Stomach (tissue), 9 donors: ENCODE results near the gene PARS2. TPM values are rescaled to one million over a fixed set of nuclear protein-coding genes. Genes with fewer than 3 reads are reported as not detected.

Experiments used
- DNase-seq, 2 donors: peaks; one replicate each; pipeline versions ENCODE4 v3.0.0 to v3.0.0-alpha.2; 2013 to 2019
- H3K27ac ChIP-seq, 5 donors: fragments of 200-600 bp in 4 of 5; sonication (generic) in 4 of 5; one replicate each; pipeline ENCODE4 v1.5.1; 2013 to 2019; ENCODE audit warnings: mild to moderate bottlenecking in 1 of 5, moderate library complexity in 1 of 5
- H3K27me3 ChIP-seq, 3 donors: fragments of 200-600 bp; sonication (generic); one replicate each; pipeline ENCODE4 v1.5.1; 2017 to 2019; ENCODE audit warnings: mixed run types in 1 of 3
- H3K36me3 ChIP-seq, 4 donors: fragments of 200-600 bp; sonication (generic); 1 replicate in 3 of 4; 2 replicates in 1 of 4; pipeline ENCODE4 v1.5.1; 2016 to 2019
- H3K4me1 ChIP-seq, 4 donors: fragments of 200-600 bp; sonication (generic); one replicate each; pipeline ENCODE4 v1.5.1; 2016 to 2019
- H3K4me3 ChIP-seq, 4 donors: fragments of 200-600 bp; sonication (generic) in 3 of 4; one replicate each; pipeline ENCODE4 v1.5.1; 2016 to 2019; ENCODE audit warnings: mild to moderate bottlenecking in 1 of 4
- H3K9me3 ChIP-seq, 4 donors: fragments of 200-600 bp; sonication (generic); one replicate each; pipeline ENCODE4 v1.5.1; 2016 to 2019
- CTCF ChIP-seq, 7 experiments: fragments of 450-650 bp in 4 of 7; fragments of 200-600 bp in 3 of 7; sonication (generic) in 3 of 7; IDR thresholded peaks; one replicate each; pipeline ENCODE4 v1.5.1; 2016 to 2019; ENCODE audit warnings: antibody characterized with exemption in 7 of 7, control low read depth in 2 of 7, mild to moderate bottlenecking in 1 of 7
- EP300 ChIP-seq: sonication (generic); formaldehyde crosslinking; IDR thresholded peaks from one replicate; pipeline ENCODE4 v1.6.1; 2017; ENCODE audit warnings: antibody characterized with exemption
- POLR2A ChIP-seq, 4 donors: fragments of 450-650 bp; IDR thresholded peaks; one replicate each; pipeline ENCODE4 v1.6.1; 2016; ENCODE audit warnings: antibody characterized with exemption in 4 of 4, control low read depth in 2 of 4, mild to moderate bottlenecking in 1 of 4, moderate library complexity in 1 of 4
- POLR2AphosphoS5 ChIP-seq, 3 donors: sonication (generic); formaldehyde crosslinking; IDR thresholded peaks; one replicate each; pipeline ENCODE4 v1.6.1; 2016; ENCODE audit warnings: antibody characterized with exemption in 3 of 3
- WGBS, 5 donors: extraction: QIAGEN DNeasy Blood & Tissue Kit in 3 of 5; methylation state at CpG; one replicate each; pipeline versions ENCODE4 v1.1.5 to v1.1.7; 2013 to 2018; 5-methylcytosine and 5-hydroxymethylcytosine counted together
- intact Hi-C: fragments of 100-400 bp; cut with DNase I; formaldehyde crosslinking; loops from one replicate; pipeline ENCODE4 v1.15.1; 2023; ENCODE audit warnings: low total_unique reads
- polyA plus RNA-seq, 3 donors: library from polyadenylated mRNA; stranded (reverse); fragments of 200-250 nt; gene quantifications; one replicate each; pipeline ENCODE4 v1.2.3, GENCODE V29; 2013
- total RNA-seq, 5 donors: library from RNA; depleted of rRNA; stranded (reverse); fragments of >200 nt; gene quantifications; one replicate each; pipeline versions ENCODE4 v1.1.0 to v1.2.3, GENCODE V29; 2014 to 2016
- donor health status: healthy with polysubstance abuse.
- donor health status: Bipolar disorder and iron deficiency.
- donor health status: healthy.

The PARS2 gene
- total and polyA plus RNA-seq, 8 donors, result 0.29 to 3.6 (median 1.8) TPM; not detected in 1

GRCh38 chr1:54811739-54812655, 47.7 kb upstream of the PARS2 start:
- WGBS, 5 donors, result 84 to 90% (median 86%) methylated on average over 12 to 18 of the region's 18 CpGs
- H3K27ac ChIP-seq, result no peak overlapping the region
- intact Hi-C loops, result loop anchor here (5.0 kb wide), 1 partner anchor 140 kb away; no protein-coding TSS in a partner anchor
- peak in 1 of 2 donors; percentile 23 for DNase-seq
- no peaks in the 10 kb centered on the region for H3K9me3 ChIP-seq
- H3K27me3 ChIP-seq, result no peaks in the 10 kb centered on the region
- H3K4me1 ChIP-seq, result peaks cover 0 to 12% (median 3%) of the 10 kb centered on the region in 4 donors
- no peak overlapping the region for H3K4me3 ChIP-seq
- TF ChIP-seq CTCF (IDR thresholded peaks at IDR 0.05) (no peak), POLR2A (IDR thresholded peaks at IDR 0.05) (no peak)
- H3K36me3 ChIP-seq, result no peaks in the 10 kb centered on the region

- 79 to 95% (median 88%) methylated on average over 5 of the region's 5 CpGs for WGBS, 5 donors
- no peaks in the 10 kb centered on the region for H3K9me3 ChIP-seq
- intact Hi-C loops, result loop anchor here (5.0 kb wide), 1 partner anchor 139 kb away; no protein-coding TSS in a partner anchor
- H3K4me1 ChIP-seq, result peaks cover 0 to 15% (median 3%) of the 10 kb centered on the region in 4 donors
- no peak overlapping the region for H3K4me3 ChIP-seq
- peaks cover 0 to 1% (median 0%) of the 10 kb centered on the region in 3 donors for H3K27me3 ChIP-seq
- DNase-seq, result peak in 1 of 2 donors; percentile 13
- no peak overlapping the region for H3K27ac ChIP-seq
- H3K36me3 ChIP-seq, result no peaks in the 10 kb centered on the region
- TF ChIP-seq EP300, result no peak
- no peak for TF ChIP-seq CTCF (IDR thresholded peaks at IDR 0.05)
- TF ChIP-seq POLR2A (IDR thresholded peaks at IDR 0.05), result no peak
- no peak for TF ChIP-seq POLR2AphosphoS5 (IDR thresholded peaks at IDR 0.05)
Observed at GRCh38 chr1:54811066-54811465, 46.7 kb upstream of the PARS2 start.

GRCh38 chr1:54810153-54810942, 46.0 kb upstream of the PARS2 start:
- peak; percentile 77 to 87 for DNase-seq
- no peaks in the 10 kb centered on the region for H3K36me3 ChIP-seq
- WGBS, 5 donors, result 27 to 51% (median 32%) methylated on average over 8 to 13 of the region's 13 CpGs
- no peaks in the 10 kb centered on the region for H3K9me3 ChIP-seq
- H3K27ac ChIP-seq, result no peak overlapping the region
- TF ChIP-seq POLR2AphosphoS5 (IDR thresholded peaks at IDR 0.05), result no peak
- TF ChIP-seq CTCF (IDR thresholded peaks at IDR 0.05), result peak in 5 of 7 experiments; percentile 73 to 90 (median 79)
- TF ChIP-seq POLR2A (IDR thresholded peaks at IDR 0.05), result no peak
- TF ChIP-seq EP300, result no peak
- peaks cover 0 to 15% (median 3%) of the 10 kb centered on the region in 4 donors for H3K4me1 ChIP-seq
- intact Hi-C loops, result loop anchor here (5.0 kb wide), 1 partner anchor 138 kb away; no protein-coding TSS in a partner anchor
- H3K27me3 ChIP-seq, result peaks cover 0 to 8% (median 0%) of the 10 kb centered on the region in 3 donors
- H3K4me3 ChIP-seq, result no peak overlapping the region

- Histone ChIP-seq H3K36me3 (no peaks in the 10 kb centered on the region), H3K9me3 (no peaks in the 10 kb centered on the region), H3K27me3 (peaks cover 0 to 8% (median 0%) of the 10 kb centered on the region in 3 donors), H3K27ac (no peak overlapping the region), H3K4me1 (peaks cover 0 to 20% (median 3%) of the 10 kb centered on the region in 4 donors), H3K4me3 (no peak overlapping the region)
- DNase-seq, result peak; percentile 26 to 56
- WGBS, 5 donors, result 24 to 41% (median 37%) methylated on average over 3 of the region's 3 CpGs
- intact Hi-C loops, result loop anchor here (5.0 kb wide), 1 partner anchor 137 kb away; no protein-coding TSS in a partner anchor
- TF ChIP-seq POLR2A (IDR thresholded peaks at IDR 0.05), result no peak
- TF ChIP-seq POLR2AphosphoS5 (IDR thresholded peaks at IDR 0.05), result no peak
- TF ChIP-seq EP300, result no peak
- no peak for TF ChIP-seq CTCF (IDR thresholded peaks at IDR 0.05)
Observed at GRCh38 chr1:54809496-54810074, 45.3 kb upstream of the PARS2 start.
